Activated CD8-positive, alpha-beta T cell treated with anti-CD3 and anti-CD28 coated beads for 36 hours (primary cell): Measurements from ENCODE around the gene MED16. TPM values are rescaled to one million over a fixed set of nuclear protein-coding genes. Genes with fewer than 3 reads are reported as not detected.
A peak's percentile ranks its signal among the peaks of the same experiment; 100 is the strongest.
"Not testable (repeated sequence)": the region's sequence is repeated elsewhere in the genome, so short reads cannot be mapped to it uniquely, and the experiment has no call there.

Experiments used
- ATAC-seq: fragments of 200-7000 bp; cut with Tn5 transposase; one replicate; pipeline ENCODE4 v1.10.0; 2021; ENCODE audit warnings: mild to moderate bottlenecking, moderate library complexity
- CTCF ChIA-PET: fragments of 350-600 bp; sonication (Branson Sonifier 250); formaldehyde crosslinking; loops from one replicate; lab custom pipeline; 2021; ENCODE audit warnings: antibody characterized with exemption; lab: Charles Lee
- POLR2A ChIA-PET: fragments of 350-600 bp; sonication (Branson Sonifier 250); formaldehyde crosslinking; loops from one replicate; lab custom pipeline; 2021; ENCODE audit warnings: antibody characterized with exemption; lab: Charles Lee
- DNase-seq: peaks from one replicate; pipeline ENCODE4 v3.0.0-alpha.2; 2020
- H3K27ac Mint-ChIP-seq: one replicate; pipeline ENCODE4 v1.8.0; 2021; ENCODE audit warnings: mild to moderate bottlenecking, mixed read lengths
- H3K27me3 Mint-ChIP-seq: one replicate; pipeline ENCODE4 v1.8.0; 2021; ENCODE audit warnings: mixed read lengths
- H3K36me3 Mint-ChIP-seq: one replicate; pipeline ENCODE4 v1.8.0; 2021; ENCODE audit warnings: low read depth, mixed read lengths
- H3K4me1 Mint-ChIP-seq: one replicate; pipeline ENCODE4 v1.8.0; 2021; ENCODE audit warnings: low read depth, mixed read lengths
- H3K4me3 Mint-ChIP-seq: one replicate; pipeline ENCODE4 v1.8.0; 2021; ENCODE audit warnings: mild to moderate bottlenecking, moderate library complexity, mixed read lengths
- H3K9me3 Mint-ChIP-seq: one replicate; pipeline ENCODE4 v1.8.0; 2021; ENCODE audit warnings: mixed read lengths
- intact Hi-C: fragments of 100-400 bp; cut with micrococcal nuclease; formaldehyde crosslinking; loops from one replicate; pipeline ENCODE4 v1.10.0; 2022
- total RNA-seq, 2 experiments: library from RNA; stranded (reverse); gene quantifications; one replicate each; pipeline ENCODE4 v1.2.3, GENCODE V29; 2021
- TF ChIP-seq, protein P1 (sequence below): fragments of 200-600 bp; IDR thresholded peaks from one replicate; pipeline ENCODE4 v1.8.0; 2022; ENCODE audit warnings: antibody characterized with exemption, mild to moderate bottlenecking

The MED16 gene
- total RNA-seq, 2 experiments from 2014 or later = 37.6 to 37.8 TPM

DNA sequence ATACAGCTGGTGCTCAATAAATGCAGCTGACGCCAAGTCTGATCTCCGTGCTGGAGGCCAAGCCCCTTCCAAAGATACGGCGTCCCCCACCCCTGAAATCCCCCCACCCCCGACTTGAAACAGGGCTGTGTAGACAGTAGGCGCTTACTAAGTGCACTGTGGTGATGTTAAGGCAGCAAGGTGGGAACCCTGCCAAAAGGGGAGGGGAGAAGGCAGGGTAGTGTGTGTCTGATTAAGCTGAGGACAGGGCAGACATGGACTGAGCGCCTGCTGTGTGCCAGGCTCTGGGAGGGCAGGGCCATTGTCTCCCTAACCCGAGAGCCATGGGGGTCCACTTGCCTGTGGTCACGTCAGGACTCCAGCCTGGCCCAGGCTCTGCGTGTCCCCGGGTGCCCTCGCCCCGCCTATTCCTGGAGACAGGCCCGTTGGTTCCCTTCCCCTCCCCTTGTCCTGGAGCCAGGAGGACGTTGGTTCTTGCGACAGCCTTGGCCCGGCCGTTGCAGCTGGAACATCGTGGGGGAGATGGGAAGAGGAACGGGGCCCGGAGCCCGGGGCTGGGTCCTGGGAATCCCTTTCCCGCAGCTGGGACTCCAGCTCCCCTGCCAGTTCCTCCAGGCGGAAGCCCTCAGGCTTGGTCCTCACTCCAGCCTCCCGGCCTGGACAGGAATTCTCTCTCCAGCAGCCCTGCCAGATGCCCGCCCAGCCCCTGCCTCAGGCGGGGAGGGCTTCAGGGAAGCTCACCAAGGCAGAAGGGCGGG lies 42.6 kb downstream of the MED16 start:
- Mint-ChIP-seq H3K4me1 (no peaks in the 10 kb centered on the region), H3K36me3 (no peaks in the 10 kb centered on the region), H3K4me3 (no peak overlapping the region), H3K27ac (no peak overlapping the region), H3K27me3 (peaks cover 25% of the 10 kb centered on the region), H3K9me3 (no peaks in the 10 kb centered on the region)
- CTCF ChIA-PET = interaction anchor here (1.1 kb wide), 1 partner anchor 8 kb away, joined by 4 read pairs; no protein-coding TSS in a partner anchor
- DNase-seq (peak; percentile 45), ATAC-seq (peak; percentile 24)
- TF ChIP-seq, protein P1, sequence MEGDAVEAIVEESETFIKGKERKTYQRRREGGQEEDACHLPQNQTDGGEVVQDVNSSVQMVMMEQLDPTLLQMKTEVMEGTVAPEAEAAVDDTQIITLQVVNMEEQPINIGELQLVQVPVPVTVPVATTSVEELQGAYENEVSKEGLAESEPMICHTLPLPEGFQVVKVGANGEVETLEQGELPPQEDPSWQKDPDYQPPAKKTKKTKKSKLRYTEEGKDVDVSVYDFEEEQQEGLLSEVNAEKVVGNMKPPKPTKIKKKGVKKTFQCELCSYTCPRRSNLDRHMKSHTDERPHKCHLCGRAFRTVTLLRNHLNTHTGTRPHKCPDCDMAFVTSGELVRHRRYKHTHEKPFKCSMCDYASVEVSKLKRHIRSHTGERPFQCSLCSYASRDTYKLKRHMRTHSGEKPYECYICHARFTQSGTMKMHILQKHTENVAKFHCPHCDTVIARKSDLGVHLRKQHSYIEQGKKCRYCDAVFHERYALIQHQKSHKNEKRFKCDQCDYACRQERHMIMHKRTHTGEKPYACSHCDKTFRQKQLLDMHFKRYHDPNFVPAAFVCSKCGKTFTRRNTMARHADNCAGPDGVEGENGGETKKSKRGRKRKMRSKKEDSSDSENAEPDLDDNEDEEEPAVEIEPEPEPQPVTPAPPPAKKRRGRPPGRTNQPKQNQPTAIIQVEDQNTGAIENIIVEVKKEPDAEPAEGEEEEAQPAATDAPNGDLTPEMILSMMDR = no peak
- intact Hi-C loops = no loop called here
- POLR2A ChIA-PET = no interaction called here

DNA sequence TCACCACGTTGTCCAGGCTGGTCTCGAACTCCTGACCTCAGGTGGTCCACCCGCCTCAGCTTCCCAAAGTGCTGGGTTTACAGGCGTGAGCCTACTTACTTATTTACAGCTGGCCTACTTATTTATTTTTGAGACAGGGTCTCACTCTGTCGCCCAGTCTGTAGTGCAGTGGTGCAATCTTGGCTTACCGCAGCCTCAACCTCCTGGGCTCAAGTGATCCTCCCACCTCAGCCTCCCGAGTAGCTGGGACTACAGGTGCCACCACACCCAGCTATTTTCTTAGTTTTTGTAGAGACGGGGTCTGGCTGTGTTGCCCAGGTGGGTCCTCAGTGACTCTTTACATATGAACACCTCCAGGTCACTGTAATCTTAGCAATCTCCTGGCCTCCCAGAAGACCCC lies 43.8 kb downstream of the MED16 start:
- H3K9me3 Mint-ChIP-seq, H3K36me3 Mint-ChIP-seq, ATAC-seq, H3K4me3 Mint-ChIP-seq, H3K27ac Mint-ChIP-seq, intact Hi-C loops, DNase-seq, H3K4me1 Mint-ChIP-seq: not testable (repeated sequence)
- CTCF ChIA-PET = interaction anchor here (1.1 kb wide), 2 partner anchors 9 to 80 kb away, joined by 3 to 4 read pairs; no protein-coding TSS in a partner anchor
- peaks cover 33% of the 10 kb centered on the region for H3K27me3 Mint-ChIP-seq
- POLR2A ChIA-PET = interaction anchor here (0.9 kb wide), 1 partner anchor 46 kb away, joined by 3 read pairs; no protein-coding TSS in a partner anchor

DNA sequence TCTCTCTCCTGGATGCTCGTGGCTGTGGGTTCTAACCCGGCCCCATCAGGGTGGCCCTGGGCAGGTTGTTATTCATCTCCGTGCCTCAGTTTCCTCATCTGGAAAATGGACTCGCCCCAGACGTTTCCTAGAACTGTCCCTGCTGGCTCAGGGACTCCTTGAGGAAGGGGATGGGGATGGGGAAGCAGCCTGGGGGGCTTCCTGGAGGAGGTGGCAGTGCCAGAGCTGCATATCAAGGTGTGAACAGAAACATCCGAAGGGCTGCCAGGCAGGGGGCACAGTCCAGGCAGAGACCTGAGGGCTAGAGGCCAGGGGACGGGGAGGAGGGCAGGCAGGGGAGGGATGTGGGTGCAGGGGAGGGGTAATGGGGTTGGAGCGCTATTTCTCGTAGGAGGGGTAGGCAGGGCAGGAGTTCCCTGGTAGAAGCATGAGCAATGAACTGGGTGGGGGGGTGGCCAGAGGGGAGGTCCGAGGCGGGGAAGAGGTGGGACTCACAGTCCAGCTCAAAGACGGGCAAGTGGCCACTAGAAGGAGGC lies 44.5 kb downstream of the MED16 start:
- Mint-ChIP-seq H3K4me3 (no peak overlapping the region), H3K36me3 (no peaks in the 10 kb centered on the region), H3K27ac (no peak overlapping the region), H3K4me1 (peaks cover 3% of the 10 kb centered on the region), H3K9me3 (no peaks in the 10 kb centered on the region), H3K27me3 (peaks cover 33% of the 10 kb centered on the region)
- ChIA-PET POLR2A (interaction anchor here (0.7 to 0.9 kb wide), 2 partner anchors 46 to 161 kb away, joined by 3 read pairs; no protein-coding TSS in a partner anchor), CTCF (no interaction called here)
- DNase-seq (no peak), ATAC-seq (no peak)
- intact Hi-C loops = no loop called here
- TF ChIP-seq, protein P1 = no peak

- ChIA-PET CTCF (interaction anchor here (1.4 kb wide), 1 partner anchor 11 kb away, joined by 5 read pairs; no protein-coding TSS in a partner anchor), POLR2A (no interaction called here)
- TF ChIP-seq, protein P1 = no peak
- Mint-ChIP-seq H3K9me3 (no peaks in the 10 kb centered on the region), H3K36me3 (no peaks in the 10 kb centered on the region), H3K27ac (no peak overlapping the region), H3K27me3 (peaks cover 40% of the 10 kb centered on the region), H3K4me1 (peaks cover 3% of the 10 kb centered on the region), H3K4me3 (no peak overlapping the region)
- intact Hi-C loops = no loop called here
- DNase-seq = no peak
- no peak for ATAC-seq
Observed at GRCh38 chr19:845707-846521, 47.1 kb downstream of the MED16 start.

DNA sequence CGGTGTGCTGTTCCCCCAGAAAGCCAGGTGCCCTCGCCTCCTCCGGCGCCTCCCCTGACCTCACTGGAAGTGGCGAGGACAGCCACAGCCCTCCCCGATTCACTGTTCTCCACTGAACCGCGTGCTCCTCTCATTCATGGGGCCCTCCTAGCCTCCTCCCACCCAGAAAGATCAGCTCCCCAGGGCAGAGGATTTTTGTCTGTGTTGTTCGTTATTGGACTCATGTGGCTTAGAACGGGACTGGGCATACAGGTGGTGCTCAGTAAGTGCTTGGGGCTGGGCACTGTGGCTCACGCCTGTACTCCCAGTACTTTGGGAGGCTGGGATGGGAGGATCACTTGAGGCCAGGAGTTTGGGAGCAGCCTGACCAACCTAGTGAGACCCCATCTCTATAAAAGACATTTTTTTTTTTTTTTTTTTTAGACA lies 48.4 kb downstream of the MED16 start:
- Mint-ChIP-seq H3K27ac (no peak overlapping the region), H3K27me3 (peaks cover 38% of the 10 kb centered on the region), H3K4me3 (no peak overlapping the region), H3K36me3 (no peaks in the 10 kb centered on the region), H3K9me3 (no peaks in the 10 kb centered on the region), H3K4me1 (peaks cover 3% of the 10 kb centered on the region)
- no peak for DNase-seq
- POLR2A ChIA-PET = no interaction called here
- intact Hi-C loops = no loop called here
- CTCF ChIA-PET = interaction anchor here (1.4 kb wide), 1 partner anchor 12 kb away, joined by 5 read pairs; no protein-coding TSS in a partner anchor
- ATAC-seq = no peak
- TF ChIP-seq, protein P1 = no peak
